Measurements from ENCODE around the gene MLYCD. TPM values are rescaled to one million over a fixed set of nuclear protein-coding genes. Genes with fewer than 3 reads are reported as not detected.
"Not testable (repeated sequence)": the region's sequence is repeated elsewhere in the genome, so short reads cannot be mapped to it uniquely, and the experiment has no call there.

The MLYCD gene
- total and polyA plus RNA-seq, 8 donors = 3.4 to 6.6 (median 4.1) TPM

GRCh38 chr16:83946781-83947566 is 48.1 kb downstream of the MLYCD start:
- no peak for TF ChIP-seq CTCF (IDR thresholded peaks at IDR 0.05)

GRCh38 chr16:83947642-83948234 is 48.8 kb downstream of the MLYCD start:
- H3K27me3 ChIP-seq = no peaks in the 10 kb centered on the region
- no peaks in the 10 kb centered on the region for H3K9me3 ChIP-seq
- ATAC-seq (no peak), DNase-seq (no peak)
- no peak overlapping the region for H3K27ac ChIP-seq
- H3K36me3 ChIP-seq = no peaks in the 10 kb centered on the region
- TF ChIP-seq CTCF (IDR thresholded peaks at IDR 0.05) = no peak
- H3K4me1 ChIP-seq = peaks cover 4 to 6% of the 10 kb centered on the region in 2 donors
- intact Hi-C loops (cut with DNase I) = no loop called here
- no peak overlapping the region for H3K4me3 ChIP-seq

More at GRCh38 chr16:83946781-83947566, 48.1 kb downstream of the MLYCD start:
- Histone ChIP-seq H3K36me3 (no peaks in the 10 kb centered on the region), H3K9me3 (no peaks in the 10 kb centered on the region), H3K4me3 (no peak overlapping the region), H3K27me3 (no peaks in the 10 kb centered on the region), H3K4me1 (no peaks in the 10 kb centered on the region), H3K27ac (no peak overlapping the region)
- ATAC-seq (no peak), DNase-seq (no peak)
- intact Hi-C loops (cut with DNase I) = no loop called here

GRCh38 chr16:83948914-83949723 is 50.2 kb downstream of the MLYCD start:
- no peak overlapping the region for H3K27ac ChIP-seq
- no peaks in the 10 kb centered on the region for H3K9me3 ChIP-seq
- no peaks in the 10 kb centered on the region for H3K27me3 ChIP-seq
- DNase-seq = no peak
- H3K4me3 ChIP-seq = no peak overlapping the region
- no peak for ATAC-seq
- H3K36me3 ChIP-seq = no peaks in the 10 kb centered on the region
- intact Hi-C loops (cut with DNase I) = no loop called here
- peaks cover 16 to 20% of the 10 kb centered on the region in 2 donors for H3K4me1 ChIP-seq
- no peak for TF ChIP-seq CTCF (IDR thresholded peaks at IDR 0.05)

- intact Hi-C loops (cut with DNase I) = no loop called here
- Histone ChIP-seq H3K27ac (no peak overlapping the region), H3K27me3 (no peaks in the 10 kb centered on the region), H3K4me1 (peaks cover 20 to 25% of the 10 kb centered on the region in 2 donors), H3K9me3 (no peaks in the 10 kb centered on the region), H3K4me3 (no peak overlapping the region), H3K36me3 (no peaks in the 10 kb centered on the region)
- DNase-seq (no peak), ATAC-seq (no peak)
- TF ChIP-seq CTCF (IDR thresholded peaks at IDR 0.05) = no peak
Observed at GRCh38 chr16:83949724-83950001, 50.7 kb downstream of the MLYCD start.

- H3K9me3 ChIP-seq; H3K27ac ChIP-seq; H3K36me3 ChIP-seq; ATAC-seq; DNase-seq; H3K4me3 ChIP-seq; intact Hi-C loops (cut with DNase I); H3K27me3 ChIP-seq: not testable (repeated sequence)
- peaks cover 20 to 28% of the 10 kb centered on the region in 2 donors for H3K4me1 ChIP-seq
Observed at GRCh38 chr16:83950862-83951399, 52.0 kb downstream of the MLYCD start.

Data from left lung (tissue), 10 donors.